Astrocyte of the hippocampus (primary cell): ENCODE measurements around the gene TEPSIN.

ENCODE experiments used
- DNase-seq: peaks from one replicate; pipeline ENCODE4 v3.0.0; 2011; ENCODE audit warnings: low read depth, low spot score

TEPSIN gene

GRCh38 chr17:81221371-81221841 lies 17.4 kb downstream of the TEPSIN start:
- peak; percentile 45 for DNase-seq

GRCh38 chr17:81219476-81220180 lies 19.2 kb downstream of the TEPSIN start:
- no peak for DNase-seq

GRCh38 chr17:81218991-81219390 lies 19.9 kb downstream of the TEPSIN start:
- no peak for DNase-seq

GRCh38 chr17:81218459-81218858 lies 20.4 kb downstream of the TEPSIN start:
- no peak for DNase-seq

GRCh38 chr17:81217491-81217890 lies 21.4 kb downstream of the TEPSIN start:
- no peak for DNase-seq

- no peak for DNase-seq
Measured at GRCh38 chr17:81213978-81214377, 24.9 kb downstream of the TEPSIN start.

GRCh38 chr17:81212365-81212764 lies 26.5 kb downstream of the TEPSIN start:
- DNase-seq: no peak

GRCh38 chr17:81210868-81211267 lies 28.0 kb downstream of the TEPSIN start:
- peak; percentile 17 for DNase-seq

- DNase-seq: no peak
Measured at GRCh38 chr17:81210466-81210865, 28.4 kb downstream of the TEPSIN start.

- DNase-seq: no peak
Measured at GRCh38 chr17:81209141-81209540, 29.7 kb downstream of the TEPSIN start.

GRCh38 chr17:81208651-81209050 lies 30.2 kb downstream of the TEPSIN start:
- DNase-seq: no peak

GRCh38 chr17:81207610-81208581 lies 31.0 kb downstream of the TEPSIN start:
- no peak for DNase-seq

- no peak for DNase-seq
Measured at GRCh38 chr17:81206657-81207056, 32.2 kb downstream of the TEPSIN start.

- DNase-seq: no peak
Measured at GRCh38 chr17:81206166-81206565, 32.7 kb downstream of the TEPSIN start.

- no peak for DNase-seq
Measured at GRCh38 chr17:81204578-81204977, 34.3 kb downstream of the TEPSIN start.

GRCh38 chr17:81203136-81203535 lies 35.7 kb downstream of the TEPSIN start:
- DNase-seq: no peak

- no peak for DNase-seq
Measured at GRCh38 chr17:81202318-81202717, 36.5 kb downstream of the TEPSIN start.

- peak; percentile 83 for DNase-seq
Measured at GRCh38 chr17:81200695-81201580, 37.9 kb downstream of the TEPSIN start.

- DNase-seq: no peak
Measured at GRCh38 chr17:81200201-81200600, 38.7 kb downstream of the TEPSIN start.

- no peak for DNase-seq
Measured at GRCh38 chr17:81199482-81199830, 39.4 kb downstream of the TEPSIN start.

- DNase-seq: no peak
Measured at GRCh38 chr17:81198826-81199481, 39.9 kb downstream of the TEPSIN start.
